Natural killer cell (primary cell): ENCODE results near the gene KCNH1. TPM values are rescaled to one million over a fixed set of nuclear protein-coding genes. Genes with fewer than 3 reads are reported as not detected.

ENCODE experiments used
- ATAC-seq, 3 donors: fragments of 150-1000 bp in 2 of 3; fragments of 200-7000 bp in 1 of 3; cut with Tn5 transposase; 1 replicate in 1 of 3; 2 replicates in 2 of 3; pipeline ENCODE4 v1.10.0; 2021; ENCODE audit warnings: mild to moderate bottlenecking in 2 of 3, moderate library complexity in 2 of 3
- DNase-seq, 2 donors: peaks; one replicate each; pipeline versions ENCODE4 v3.0.0 to v3.0.0-alpha.2; 2013 to 2021; ENCODE audit warnings: mixed read lengths in 1 of 2
- H3K27ac ChIP-seq: one replicate; pipeline ENCODE4 v1.5.1; 2013; ENCODE audit warnings: mild to moderate bottlenecking, low read length
- H3K27me3 ChIP-seq: one replicate; pipeline ENCODE4 v1.6.1; 2013; ENCODE audit warnings: low read length; ENCODE audit not compliant: control insufficient read depth, insufficient read depth
- H3K36me3 ChIP-seq: one replicate; pipeline ENCODE4 v1.6.1; 2013; ENCODE audit warnings: low read length; ENCODE audit not compliant: control insufficient read depth, insufficient read depth
- H3K4me1 ChIP-seq: one replicate; pipeline ENCODE4 v1.6.1; 2013; ENCODE audit warnings: low read length; ENCODE audit not compliant: control insufficient read depth, insufficient read depth
- H3K4me3 ChIP-seq: one replicate; pipeline ENCODE4 v1.5.1; 2013; ENCODE audit warnings: low read length
- H3K9me3 ChIP-seq: one replicate; pipeline ENCODE4 v1.6.1; 2013; ENCODE audit warnings: low read length; ENCODE audit not compliant: control insufficient read depth, insufficient read depth
- H3K27ac Mint-ChIP-seq, 2 donors: one replicate each; pipeline ENCODE4 v1.8.0; 2022; ENCODE audit warnings: mild to moderate bottlenecking in 2 of 2, mixed read lengths in 2 of 2, moderate library complexity in 1 of 2
- H3K27me3 Mint-ChIP-seq, 2 donors: one replicate each; pipeline ENCODE4 v1.8.0; 2022; ENCODE audit warnings: low read depth in 2 of 2, mixed read lengths in 2 of 2
- H3K36me3 Mint-ChIP-seq: one replicate; pipeline ENCODE4 v1.8.0; 2022; ENCODE audit warnings: mixed read lengths
- H3K4me1 Mint-ChIP-seq, 2 donors: one replicate each; pipeline ENCODE4 v1.8.0; 2022; ENCODE audit warnings: mixed read lengths in 2 of 2
- H3K4me3 Mint-ChIP-seq: one replicate; pipeline ENCODE4 v1.8.0; 2022; ENCODE audit warnings: mild to moderate bottlenecking, moderate library complexity, mixed read lengths
- H3K9me3 Mint-ChIP-seq, 2 donors: one replicate each; pipeline ENCODE4 v1.8.0; 2022; ENCODE audit warnings: mixed read lengths in 2 of 2
- WGBS: methylation state at CpG from one replicate; pipeline ENCODE4 v1.1.7; 2013; ENCODE audit warnings: missing lambda C conversion rate; ENCODE audit not compliant: insufficient coverage; 5-methylcytosine and 5-hydroxymethylcytosine counted together
- intact Hi-C: fragments of 100-400 bp; cut with micrococcal nuclease; formaldehyde crosslinking; loops from one replicate; pipeline ENCODE4 v1.14.2; 2022
- total RNA-seq, 4 donors: library from RNA; stranded (reverse); fragments of 120-200 nt in 1 of 4; gene quantifications; one replicate each; pipeline versions ENCODE4 v1.2.3 to v1.2.4, GENCODE V29; 2013 to 2022
- TF ChIP-seq, protein P1 (sequence below): fragments of 200-600 bp; IDR thresholded peaks from one replicate; pipeline ENCODE4 v1.8.0; 2022; ENCODE audit warnings: antibody characterized with exemption

The KCNH1 gene
- total RNA-seq, 3 donors from 2014 or later (not counting 1 experiment from before 2014, with no cell fraction given) = not detected

DNA sequence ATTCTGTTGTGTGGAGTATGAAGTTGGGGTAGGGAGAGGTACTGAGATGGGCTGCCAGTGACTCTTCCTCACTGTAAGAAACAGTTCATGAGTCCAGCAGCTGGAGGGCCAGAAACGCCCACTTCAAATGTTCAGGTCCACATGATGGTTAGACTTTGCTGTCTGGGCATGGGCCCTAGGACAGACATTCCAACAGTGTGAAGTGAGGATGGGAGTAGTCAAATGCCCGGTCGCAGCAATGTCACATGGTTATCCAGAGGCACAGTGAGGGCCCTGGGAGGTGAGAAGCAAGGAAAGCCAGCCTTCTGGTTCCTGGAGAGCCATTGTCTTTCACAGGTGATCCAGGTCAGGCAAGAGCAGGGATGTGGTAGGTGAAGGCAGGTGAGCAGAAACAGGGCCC, 500.8 kb downstream of the KCNH1 start:
- H3K4me1 Mint-ChIP-seq = no peaks in the 10 kb centered on the region
- no peak for ATAC-seq
- Histone ChIP-seq H3K9me3 (no peaks in the 10 kb centered on the region), H3K36me3 (no peaks in the 10 kb centered on the region), H3K4me3 (no peak overlapping the region), H3K27ac (no peak overlapping the region), H3K27me3 (no peaks in the 10 kb centered on the region), H3K4me1 (no peaks in the 10 kb centered on the region)
- intact Hi-C loops = no loop called here
- no peak for DNase-seq
- H3K27me3 Mint-ChIP-seq = no peaks in the 10 kb centered on the region
- no peaks in the 10 kb centered on the region for H3K36me3 Mint-ChIP-seq
- TF ChIP-seq, protein P1, sequence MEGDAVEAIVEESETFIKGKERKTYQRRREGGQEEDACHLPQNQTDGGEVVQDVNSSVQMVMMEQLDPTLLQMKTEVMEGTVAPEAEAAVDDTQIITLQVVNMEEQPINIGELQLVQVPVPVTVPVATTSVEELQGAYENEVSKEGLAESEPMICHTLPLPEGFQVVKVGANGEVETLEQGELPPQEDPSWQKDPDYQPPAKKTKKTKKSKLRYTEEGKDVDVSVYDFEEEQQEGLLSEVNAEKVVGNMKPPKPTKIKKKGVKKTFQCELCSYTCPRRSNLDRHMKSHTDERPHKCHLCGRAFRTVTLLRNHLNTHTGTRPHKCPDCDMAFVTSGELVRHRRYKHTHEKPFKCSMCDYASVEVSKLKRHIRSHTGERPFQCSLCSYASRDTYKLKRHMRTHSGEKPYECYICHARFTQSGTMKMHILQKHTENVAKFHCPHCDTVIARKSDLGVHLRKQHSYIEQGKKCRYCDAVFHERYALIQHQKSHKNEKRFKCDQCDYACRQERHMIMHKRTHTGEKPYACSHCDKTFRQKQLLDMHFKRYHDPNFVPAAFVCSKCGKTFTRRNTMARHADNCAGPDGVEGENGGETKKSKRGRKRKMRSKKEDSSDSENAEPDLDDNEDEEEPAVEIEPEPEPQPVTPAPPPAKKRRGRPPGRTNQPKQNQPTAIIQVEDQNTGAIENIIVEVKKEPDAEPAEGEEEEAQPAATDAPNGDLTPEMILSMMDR = no peak
- 95% methylated on average over 3 of the region's 3 CpGs for WGBS
- no peak overlapping the region for H3K27ac Mint-ChIP-seq
- H3K9me3 Mint-ChIP-seq = no peaks in the 10 kb centered on the region
- no peak overlapping the region for H3K4me3 Mint-ChIP-seq

DNA sequence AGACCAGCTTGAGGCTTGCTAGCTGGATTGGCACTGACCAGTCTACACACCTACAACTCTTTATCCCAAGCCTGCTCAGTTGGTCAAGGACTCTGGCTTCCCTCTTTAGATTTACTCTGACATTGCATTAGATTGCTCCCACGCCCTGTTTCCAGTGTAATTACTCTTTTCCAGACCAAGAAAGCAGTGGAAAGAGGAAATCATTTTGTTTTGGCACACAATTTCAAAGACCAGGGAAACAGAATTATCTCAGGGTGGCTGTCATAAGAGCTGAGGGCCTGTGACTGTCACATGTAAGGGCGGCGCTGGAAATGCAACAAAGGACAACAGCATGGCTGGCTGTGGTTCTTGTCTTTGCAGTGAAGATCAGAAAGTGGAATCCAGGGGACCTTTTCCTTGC, 502.5 kb downstream of the KCNH1 start:
- no peak overlapping the region for H3K27ac ChIP-seq
- Mint-ChIP-seq H3K27ac (no peak overlapping the region), H3K9me3 (no peaks in the 10 kb centered on the region), H3K4me3 (no peak overlapping the region), H3K36me3 (no peaks in the 10 kb centered on the region), H3K27me3 (no peaks in the 10 kb centered on the region), H3K4me1 (no peaks in the 10 kb centered on the region)
- 88% methylated on average over 3 of the region's 3 CpGs for WGBS
- TF ChIP-seq, protein P1 = no peak
- DNase-seq (no peak), ATAC-seq (no peak)
- H3K27me3 ChIP-seq = no peaks in the 10 kb centered on the region
- H3K4me3 ChIP-seq = no peak overlapping the region
- no peaks in the 10 kb centered on the region for H3K9me3 ChIP-seq
- no peaks in the 10 kb centered on the region for H3K36me3 ChIP-seq
- intact Hi-C loops = no loop called here
- no peaks in the 10 kb centered on the region for H3K4me1 ChIP-seq

DNA sequence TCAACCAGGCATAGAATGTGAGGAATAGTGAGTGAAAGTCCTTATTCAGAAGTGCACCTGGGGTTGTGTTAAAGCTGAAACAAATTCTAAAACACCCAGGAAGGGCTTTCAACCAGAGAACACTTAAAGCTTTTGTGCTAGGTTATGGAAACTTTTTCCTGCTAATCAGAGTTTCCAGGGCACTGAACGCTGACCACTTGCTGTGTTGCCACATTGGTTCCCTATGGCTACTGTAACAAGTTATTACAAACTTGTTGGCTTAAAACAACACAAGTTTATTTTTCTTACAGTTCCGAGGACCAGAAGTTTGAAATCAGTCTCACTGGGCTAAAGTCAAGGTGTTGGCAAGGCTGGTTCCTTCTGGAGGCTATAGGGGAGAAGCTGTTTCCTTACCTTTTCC, 504.7 kb downstream of the KCNH1 start:
- ATAC-seq (no peak), DNase-seq (no peak)
- Mint-ChIP-seq H3K27me3 (peaks cover 0 to 3% of the 10 kb centered on the region in 2 donors), H3K9me3 (no peaks in the 10 kb centered on the region), H3K27ac (no peak overlapping the region), H3K36me3 (no peaks in the 10 kb centered on the region), H3K4me1 (no peaks in the 10 kb centered on the region), H3K4me3 (no peak overlapping the region)
- no peak overlapping the region for H3K4me3 ChIP-seq
- WGBS = 88% methylated on average over 2 of the region's 2 CpGs
- H3K27me3 ChIP-seq = no peaks in the 10 kb centered on the region
- no peaks in the 10 kb centered on the region for H3K9me3 ChIP-seq
- no peaks in the 10 kb centered on the region for H3K36me3 ChIP-seq
- intact Hi-C loops = no loop called here
- no peak overlapping the region for H3K27ac ChIP-seq
- no peaks in the 10 kb centered on the region for H3K4me1 ChIP-seq
- TF ChIP-seq, protein P1 = no peak

DNA sequence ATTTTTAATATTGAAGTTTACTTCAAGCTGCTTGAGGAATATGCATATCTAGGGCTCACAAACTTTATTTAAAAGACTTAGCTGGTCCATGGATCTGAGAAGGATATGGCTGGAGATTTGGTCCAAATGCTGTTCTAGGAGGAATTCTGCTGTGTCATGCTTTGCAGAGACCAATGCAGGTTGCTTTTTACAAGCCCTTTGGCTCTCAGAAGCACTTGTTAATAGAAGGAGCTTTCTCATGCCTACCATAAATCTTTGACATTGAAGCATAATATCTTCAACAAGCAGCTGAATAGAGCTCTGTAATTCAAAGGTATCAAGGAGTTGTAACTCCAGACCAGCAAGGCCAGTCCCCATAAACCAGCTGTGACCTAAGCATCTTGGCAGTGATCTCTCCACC, 506.2 kb downstream of the KCNH1 start:
- no peak for ATAC-seq
- H3K4me3 ChIP-seq = no peak overlapping the region
- no peaks in the 10 kb centered on the region for H3K4me1 ChIP-seq
- DNase-seq = no peak
- H3K27ac Mint-ChIP-seq = no peak overlapping the region
- H3K36me3 ChIP-seq = no peaks in the 10 kb centered on the region
- H3K27me3 ChIP-seq = no peaks in the 10 kb centered on the region
- no peak overlapping the region for H3K27ac ChIP-seq
- peaks cover 0 to 3% of the 10 kb centered on the region in 2 donors for H3K27me3 Mint-ChIP-seq
- intact Hi-C loops = no loop called here
- no peaks in the 10 kb centered on the region for H3K9me3 ChIP-seq
- H3K4me3 Mint-ChIP-seq = no peak overlapping the region
- no peaks in the 10 kb centered on the region for H3K36me3 Mint-ChIP-seq
- TF ChIP-seq, protein P1 = no peak
- H3K9me3 Mint-ChIP-seq = no peaks in the 10 kb centered on the region
- H3K4me1 Mint-ChIP-seq = no peaks in the 10 kb centered on the region
